Measurements from ENCODE around the gene RBM20.

DNA sequence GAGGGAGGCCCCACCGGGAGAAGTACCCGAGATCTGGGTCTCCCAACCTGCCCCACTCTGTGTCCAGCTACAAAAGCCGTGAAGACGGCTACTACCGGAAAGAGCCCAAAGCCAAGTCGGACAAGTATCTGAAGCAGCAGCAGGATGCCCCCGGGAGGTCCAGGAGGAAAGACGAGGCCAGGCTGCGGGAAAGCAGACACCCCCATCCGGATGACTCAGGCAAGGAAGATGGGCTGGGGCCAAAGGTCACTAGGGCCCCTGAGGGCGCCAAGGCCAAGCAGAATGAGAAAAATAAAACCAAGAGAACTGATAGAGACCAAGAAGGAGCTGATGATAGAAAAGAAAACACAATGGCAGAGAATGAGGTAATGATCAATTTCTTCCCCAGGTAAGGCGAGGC is 168.4 kb downstream of the RBM20 start:
- TF ChIP-seq, protein P1, sequence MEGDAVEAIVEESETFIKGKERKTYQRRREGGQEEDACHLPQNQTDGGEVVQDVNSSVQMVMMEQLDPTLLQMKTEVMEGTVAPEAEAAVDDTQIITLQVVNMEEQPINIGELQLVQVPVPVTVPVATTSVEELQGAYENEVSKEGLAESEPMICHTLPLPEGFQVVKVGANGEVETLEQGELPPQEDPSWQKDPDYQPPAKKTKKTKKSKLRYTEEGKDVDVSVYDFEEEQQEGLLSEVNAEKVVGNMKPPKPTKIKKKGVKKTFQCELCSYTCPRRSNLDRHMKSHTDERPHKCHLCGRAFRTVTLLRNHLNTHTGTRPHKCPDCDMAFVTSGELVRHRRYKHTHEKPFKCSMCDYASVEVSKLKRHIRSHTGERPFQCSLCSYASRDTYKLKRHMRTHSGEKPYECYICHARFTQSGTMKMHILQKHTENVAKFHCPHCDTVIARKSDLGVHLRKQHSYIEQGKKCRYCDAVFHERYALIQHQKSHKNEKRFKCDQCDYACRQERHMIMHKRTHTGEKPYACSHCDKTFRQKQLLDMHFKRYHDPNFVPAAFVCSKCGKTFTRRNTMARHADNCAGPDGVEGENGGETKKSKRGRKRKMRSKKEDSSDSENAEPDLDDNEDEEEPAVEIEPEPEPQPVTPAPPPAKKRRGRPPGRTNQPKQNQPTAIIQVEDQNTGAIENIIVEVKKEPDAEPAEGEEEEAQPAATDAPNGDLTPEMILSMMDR (IDR thresholded peaks at IDR 0.05): no peak
- no peak for TF ChIP-seq TCF7L2 (IDR thresholded peaks at IDR 0.05; ENCODE audit: low read depth, low read length)
- TF ChIP-seq, protein P2, sequence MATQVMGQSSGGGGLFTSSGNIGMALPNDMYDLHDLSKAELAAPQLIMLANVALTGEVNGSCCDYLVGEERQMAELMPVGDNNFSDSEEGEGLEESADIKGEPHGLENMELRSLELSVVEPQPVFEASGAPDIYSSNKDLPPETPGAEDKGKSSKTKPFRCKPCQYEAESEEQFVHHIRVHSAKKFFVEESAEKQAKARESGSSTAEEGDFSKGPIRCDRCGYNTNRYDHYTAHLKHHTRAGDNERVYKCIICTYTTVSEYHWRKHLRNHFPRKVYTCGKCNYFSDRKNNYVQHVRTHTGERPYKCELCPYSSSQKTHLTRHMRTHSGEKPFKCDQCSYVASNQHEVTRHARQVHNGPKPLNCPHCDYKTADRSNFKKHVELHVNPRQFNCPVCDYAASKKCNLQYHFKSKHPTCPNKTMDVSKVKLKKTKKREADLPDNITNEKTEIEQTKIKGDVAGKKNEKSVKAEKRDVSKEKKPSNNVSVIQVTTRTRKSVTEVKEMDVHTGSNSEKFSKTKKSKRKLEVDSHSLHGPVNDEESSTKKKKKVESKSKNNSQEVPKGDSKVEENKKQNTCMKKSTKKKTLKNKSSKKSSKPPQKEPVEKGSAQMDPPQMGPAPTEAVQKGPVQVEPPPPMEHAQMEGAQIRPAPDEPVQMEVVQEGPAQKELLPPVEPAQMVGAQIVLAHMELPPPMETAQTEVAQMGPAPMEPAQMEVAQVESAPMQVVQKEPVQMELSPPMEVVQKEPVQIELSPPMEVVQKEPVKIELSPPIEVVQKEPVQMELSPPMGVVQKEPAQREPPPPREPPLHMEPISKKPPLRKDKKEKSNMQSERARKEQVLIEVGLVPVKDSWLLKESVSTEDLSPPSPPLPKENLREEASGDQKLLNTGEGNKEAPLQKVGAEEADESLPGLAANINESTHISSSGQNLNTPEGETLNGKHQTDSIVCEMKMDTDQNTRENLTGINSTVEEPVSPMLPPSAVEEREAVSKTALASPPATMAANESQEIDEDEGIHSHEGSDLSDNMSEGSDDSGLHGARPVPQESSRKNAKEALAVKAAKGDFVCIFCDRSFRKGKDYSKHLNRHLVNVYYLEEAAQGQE (IDR thresholded peaks at IDR 0.05; ENCODE audit: insufficient read depth in 1 of 2, low read depth in 2 of 2, low read length in 1 of 2): no peak
- no peak for TF ChIP-seq SIN3A (IDR thresholded peaks at IDR 0.05; ENCODE audit: borderline replicate concordance, insufficient read depth, low read depth, low read length)
- no peak for TF ChIP-seq POLR2AphosphoS5 (IDR thresholded peaks at IDR 0.05; ENCODE audit: low read depth, low read length)

Data from Panc1 (cell line).